Measurements from ENCODE around the gene NHERF2.

Gene NHERF2

DNA sequence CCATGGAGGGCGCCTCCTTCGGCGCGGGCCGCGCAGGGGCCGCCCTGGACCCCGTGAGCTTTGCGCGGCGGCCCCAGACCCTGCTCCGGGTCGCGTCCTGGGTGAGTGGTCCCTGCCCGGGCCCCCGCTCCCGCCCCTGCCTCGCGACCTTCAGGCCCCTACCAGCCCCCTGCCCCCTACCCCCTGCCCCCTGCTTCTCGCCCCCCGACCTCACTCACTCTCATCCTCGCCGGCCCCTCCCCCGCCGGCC, 36.7 kb upstream of the NHERF2 start:
- DNase-seq (ENCODE audit: low read depth): no peak
- H3K4me3 ChIP-seq (ENCODE audit: low read depth, low read length): peak overlapping the region; percentile 18

- DNase-seq (ENCODE audit: low read depth): no peak
- H3K4me3 ChIP-seq (ENCODE audit: low read depth, low read length): peak overlapping the region; percentile 18
These were observed 36.2 kb upstream of the NHERF2 start for GRCh38 chr16:1990351-1991134.

- no peak overlapping the region for H3K4me3 ChIP-seq (ENCODE audit: low read depth, low read length)
- DNase-seq (ENCODE audit: low read depth): no peak
These were observed 35.6 kb upstream of the NHERF2 start for GRCh38 chr16:1991135-1991551.

GRCh38 chr16:1991588-1991947, 35.1 kb upstream of the NHERF2 start:
- no peak for DNase-seq (ENCODE audit: low read depth)
- H3K4me3 ChIP-seq (ENCODE audit: low read depth, low read length): peak overlapping the region; percentile 34

DNA sequence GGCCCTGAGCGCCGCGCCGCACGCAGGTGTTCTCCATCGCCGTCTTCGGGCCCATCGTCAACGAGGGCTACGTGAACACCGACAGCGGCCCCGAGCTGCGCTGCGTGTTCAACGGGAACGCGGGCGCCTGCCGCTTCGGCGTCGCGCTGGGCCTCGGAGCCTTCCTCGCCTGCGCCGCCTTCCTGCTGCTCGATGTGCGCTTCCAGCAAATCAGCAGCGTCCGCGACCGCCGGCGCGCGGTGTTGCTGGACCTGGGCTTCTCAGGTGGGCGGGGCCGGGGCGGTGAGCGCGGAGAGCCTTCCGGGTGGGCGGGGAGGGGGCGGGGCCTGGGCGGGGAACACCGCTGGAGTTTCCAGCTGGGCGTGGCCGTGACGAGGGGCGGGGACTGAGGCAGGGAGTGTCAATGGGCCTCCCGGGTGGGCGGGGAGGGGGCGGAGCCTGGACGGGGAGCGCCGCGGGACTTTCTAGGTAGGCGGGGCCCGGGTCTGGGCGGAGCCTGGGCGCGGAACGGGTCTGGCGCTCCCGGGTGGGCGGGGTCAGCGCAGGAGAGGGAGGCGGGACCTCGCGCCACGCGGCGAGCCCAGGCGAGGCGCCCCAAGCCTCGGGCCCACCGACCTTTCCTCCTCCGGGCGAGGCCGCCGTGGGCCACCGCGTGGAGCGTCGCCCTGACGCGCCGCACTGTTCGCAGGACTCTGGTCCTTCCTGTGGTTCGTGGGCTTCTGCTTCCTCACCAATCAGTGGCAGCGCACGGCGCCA, 34.6 kb upstream of the NHERF2 start:
- peak; percentile 64 for DNase-seq (ENCODE audit: low read depth)
- peak overlapping the region; percentile 34 for H3K4me3 ChIP-seq (ENCODE audit: low read depth, low read length)

GRCh38 chr16:1992704-1993317, 33.9 kb upstream of the NHERF2 start:
- H3K4me3 ChIP-seq (ENCODE audit: low read depth, low read length): peak overlapping the region; percentile 34
- DNase-seq (ENCODE audit: low read depth): no peak

DNA sequence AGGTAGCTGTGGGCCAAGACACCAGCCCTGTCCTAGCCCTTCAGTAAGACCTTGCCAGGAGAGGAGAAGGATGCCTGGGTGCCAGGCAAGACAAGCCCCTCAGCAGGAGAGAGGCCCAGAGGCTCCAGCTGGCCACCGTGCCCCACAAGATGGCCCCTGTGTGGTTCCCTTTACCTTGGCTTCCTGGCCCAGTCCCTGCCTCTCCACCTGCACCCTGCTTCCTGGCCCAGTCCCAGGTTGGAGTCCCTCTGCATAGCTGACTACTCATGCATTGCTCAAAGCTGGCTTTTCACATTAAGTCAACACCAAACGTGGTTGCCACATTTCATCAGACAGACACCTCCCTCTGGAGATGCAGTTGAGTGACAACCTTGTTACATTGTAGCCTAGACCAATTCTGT, 33.0 kb upstream of the NHERF2 start:
- no peak for DNase-seq (ENCODE audit: low read depth)
- no peak overlapping the region for H3K4me3 ChIP-seq (ENCODE audit: low read depth, low read length)

DNA sequence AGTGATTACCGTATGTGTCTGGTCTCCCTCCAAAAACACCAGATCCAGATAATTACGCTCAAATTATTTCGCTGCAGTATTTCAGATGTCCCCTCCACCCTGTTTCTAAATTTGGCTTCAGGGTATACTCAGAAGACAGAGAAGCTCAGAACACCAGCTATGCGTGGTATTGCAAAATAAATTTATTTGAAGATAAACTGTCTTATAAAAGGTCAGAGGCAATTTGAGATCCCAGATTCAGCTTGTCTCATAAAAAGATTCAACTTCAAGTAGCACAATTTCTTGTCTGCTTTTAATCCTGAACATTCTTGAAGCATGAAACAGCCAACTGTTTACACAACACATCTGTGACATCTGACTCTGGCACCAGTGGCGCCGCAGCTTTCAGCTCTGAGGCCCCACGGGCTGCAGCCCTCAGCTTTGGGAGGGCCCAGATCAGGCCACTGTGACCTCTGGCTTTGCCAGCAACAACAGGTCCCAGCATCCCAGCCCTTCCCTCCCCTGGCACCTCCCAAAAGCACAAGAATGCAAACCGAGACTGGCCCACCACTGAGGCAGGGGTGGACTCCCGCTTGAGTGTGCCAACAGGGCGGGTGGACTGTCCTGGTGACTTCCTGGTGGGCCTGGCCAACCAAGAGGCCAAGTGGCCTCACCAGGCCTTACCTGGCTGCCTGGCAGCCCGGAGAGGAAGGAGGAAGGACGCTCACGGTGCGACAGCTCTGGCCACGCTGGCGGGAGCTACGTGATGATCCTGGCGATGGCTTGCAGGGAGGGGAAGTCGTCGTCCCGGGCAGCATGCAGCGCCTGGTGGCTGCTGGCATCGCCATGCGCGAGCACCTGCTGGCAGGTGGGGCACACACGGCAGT, 29.0 kb upstream of the NHERF2 start:
- no peak for DNase-seq (ENCODE audit: low read depth)
- H3K4me3 ChIP-seq (ENCODE audit: low read depth, low read length): no peak overlapping the region

DNA sequence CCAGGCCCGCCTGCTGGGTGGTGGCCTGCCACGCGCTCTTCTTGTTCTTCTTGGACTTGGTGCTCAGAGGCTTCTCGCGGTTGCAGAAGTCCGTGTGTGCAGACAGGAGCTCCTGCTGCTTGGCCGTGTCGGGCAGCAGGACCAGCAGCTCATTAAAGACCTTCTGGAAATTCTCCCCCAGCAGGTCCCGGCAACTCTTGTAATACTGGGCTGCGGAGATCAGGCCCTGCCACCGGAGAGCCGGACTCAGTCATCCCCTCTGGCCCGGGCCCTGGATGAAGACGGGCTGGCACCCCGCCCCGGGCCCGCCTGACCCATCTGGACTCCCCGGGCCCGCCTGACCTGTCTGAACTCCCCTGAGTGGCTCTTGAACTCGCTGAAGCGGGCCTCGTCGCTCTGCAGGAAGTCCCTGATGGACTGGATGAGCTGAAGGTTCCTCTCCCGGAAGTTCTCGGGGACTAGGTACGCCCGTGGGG, 28.3 kb upstream of the NHERF2 start:
- H3K4me3 ChIP-seq (ENCODE audit: low read depth, low read length): no peak overlapping the region
- no peak for DNase-seq (ENCODE audit: low read depth)

DNA sequence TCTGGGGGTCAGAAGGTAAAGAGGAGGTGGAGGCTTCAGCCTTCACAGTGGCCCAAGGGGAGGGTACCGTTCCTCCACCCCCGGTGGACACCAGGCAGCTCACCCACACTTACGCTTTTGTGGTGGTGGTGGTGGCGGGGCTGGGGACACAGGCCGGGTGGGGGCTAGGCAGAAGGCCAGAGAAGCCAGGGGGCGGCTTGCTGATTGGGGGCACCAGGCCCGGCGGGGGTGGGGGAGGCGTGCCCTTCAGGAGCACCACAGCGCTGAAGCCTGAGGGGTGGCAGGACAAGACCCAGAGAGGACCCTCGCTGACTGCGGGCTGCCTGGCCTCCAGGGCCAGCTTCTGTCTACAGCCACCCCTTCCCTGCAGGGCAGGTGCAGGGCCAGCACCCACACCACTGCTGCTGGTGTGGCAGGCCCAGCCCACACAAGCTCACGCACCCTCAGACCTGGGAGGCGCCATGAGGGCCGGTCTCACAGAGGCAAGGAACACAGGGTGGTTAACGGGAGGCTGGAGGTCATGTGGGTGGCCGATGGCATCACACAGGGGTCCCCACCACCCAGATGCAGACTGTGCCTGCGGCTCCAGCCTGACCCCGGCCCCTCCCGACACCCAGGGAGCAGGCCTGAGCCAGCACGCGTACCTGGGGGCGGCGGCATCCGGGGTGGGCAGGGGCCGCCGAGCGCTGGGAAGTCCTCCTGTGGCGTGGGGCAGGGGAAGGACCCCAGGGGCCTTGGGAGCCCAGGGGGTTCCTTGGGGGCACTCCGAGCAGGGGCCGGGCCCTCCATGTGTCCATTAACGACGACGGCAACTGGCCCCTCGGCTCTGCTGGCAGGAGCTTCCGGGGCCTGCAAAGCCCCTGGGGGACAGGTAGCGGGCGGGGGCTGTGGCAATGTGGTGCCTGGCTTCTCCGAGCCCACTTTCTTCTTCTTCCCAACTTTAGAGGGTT, 27.6 kb upstream of the NHERF2 start:
- no peak for DNase-seq (ENCODE audit: low read depth)
- no peak overlapping the region for H3K4me3 ChIP-seq (ENCODE audit: low read depth, low read length)

GRCh38 chr16:1999866-2000514, 26.7 kb upstream of the NHERF2 start:
- no peak overlapping the region for H3K4me3 ChIP-seq (ENCODE audit: low read depth, low read length)
- no peak for DNase-seq (ENCODE audit: low read depth)

GRCh38 chr16:2001035-2001434, 25.7 kb upstream of the NHERF2 start:
- no peak for DNase-seq (ENCODE audit: low read depth)
- H3K4me3 ChIP-seq (ENCODE audit: low read depth, low read length): no peak overlapping the region

- no peak for DNase-seq (ENCODE audit: low read depth)
- H3K4me3 ChIP-seq (ENCODE audit: low read depth, low read length): no peak overlapping the region
These were observed 25.0 kb upstream of the NHERF2 start for GRCh38 chr16:2001456-2002355.

GRCh38 chr16:2002406-2003230, 24.1 kb upstream of the NHERF2 start:
- no peak overlapping the region for H3K4me3 ChIP-seq (ENCODE audit: low read depth, low read length)
- DNase-seq (ENCODE audit: low read depth): no peak

DNA sequence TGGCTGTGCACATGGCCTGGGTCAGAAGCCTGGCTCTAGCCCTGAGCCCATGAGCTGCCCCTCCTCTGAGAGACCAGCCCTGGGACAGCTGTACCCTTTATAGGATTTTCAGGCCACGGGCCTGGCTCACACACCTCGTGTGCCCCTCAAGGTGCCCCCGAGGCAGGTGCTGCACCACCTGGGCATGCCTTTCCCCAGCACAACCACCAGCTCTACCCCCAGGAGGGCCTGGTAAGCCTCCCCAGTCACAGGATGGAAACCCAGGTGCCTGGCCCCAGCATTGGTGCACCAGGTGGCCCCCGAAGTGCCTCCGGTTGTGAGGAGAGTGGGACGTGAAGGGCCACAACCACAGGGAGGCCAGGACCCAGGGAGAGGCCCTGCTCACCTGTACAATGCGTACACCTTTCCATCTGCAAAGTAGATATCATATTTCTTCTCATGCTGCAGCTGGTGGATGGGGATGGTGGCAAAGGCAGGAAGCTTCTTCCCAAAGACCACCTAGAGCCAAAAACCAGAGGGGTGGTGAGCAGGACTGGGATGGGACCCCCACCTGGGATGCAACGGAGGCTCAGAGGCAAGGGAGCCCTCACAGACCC, 23.4 kb upstream of the NHERF2 start:
- DNase-seq (ENCODE audit: low read depth): no peak
- H3K4me3 ChIP-seq (ENCODE audit: low read depth, low read length): no peak overlapping the region

All from skeletal muscle cell (primary cell).